Esophagus muscularis mucosa (tissue), 4 donors: Measurements from ENCODE around the gene OSGEP.

Experiments
- EP300 ChIP-seq: sonication (generic); formaldehyde crosslinking; IDR thresholded peaks from one replicate; pipeline ENCODE4 v1.6.1; 2017; ENCODE audit warnings: antibody characterized with exemption
- POLR2A ChIP-seq: fragments of 450-650 bp; IDR thresholded peaks from one replicate; pipeline ENCODE4 v1.6.1; 2017; ENCODE audit warnings: antibody characterized with exemption, moderate library complexity, mild to moderate bottlenecking, low read depth
- POLR2AphosphoS5 ChIP-seq, 2 donors: sonication (generic); formaldehyde crosslinking; IDR thresholded peaks; one replicate each; pipeline ENCODE4 v1.6.1; 2017; ENCODE audit warnings: antibody characterized with exemption in 2 of 2
- TF ChIP-seq, protein P1 (sequence below), 3 experiments: fragments of 200-600 bp in 2 of 3; fragments of 450-650 bp in 1 of 3; sonication (generic) in 2 of 3; IDR thresholded peaks; one replicate each; pipeline ENCODE4 v1.5.1; 2017 to 2019; ENCODE audit warnings: antibody characterized with exemption in 3 of 3, mild to moderate bottlenecking in 2 of 3, moderate library complexity in 1 of 3

DNA sequence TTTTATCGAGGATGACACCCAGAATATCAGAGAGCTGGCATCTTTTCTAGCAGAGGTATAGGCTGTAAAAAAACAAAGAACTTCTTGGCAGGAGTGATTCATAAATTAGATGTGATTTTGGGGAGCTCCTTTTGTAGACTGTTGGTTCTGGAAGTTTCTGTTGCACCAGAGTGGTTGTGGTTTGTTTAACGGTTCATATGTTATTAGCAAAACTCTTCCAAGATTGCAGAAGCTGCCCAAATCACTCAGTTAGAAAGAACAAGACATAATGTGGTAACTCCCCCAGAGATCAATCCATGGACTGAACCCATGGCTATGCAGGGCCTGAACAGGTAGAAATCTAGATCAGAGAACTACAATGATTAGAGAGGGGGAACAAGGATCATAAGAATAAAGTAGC, 44.0 kb upstream of the OSGEP start:
- TF ChIP-seq, protein P1, sequence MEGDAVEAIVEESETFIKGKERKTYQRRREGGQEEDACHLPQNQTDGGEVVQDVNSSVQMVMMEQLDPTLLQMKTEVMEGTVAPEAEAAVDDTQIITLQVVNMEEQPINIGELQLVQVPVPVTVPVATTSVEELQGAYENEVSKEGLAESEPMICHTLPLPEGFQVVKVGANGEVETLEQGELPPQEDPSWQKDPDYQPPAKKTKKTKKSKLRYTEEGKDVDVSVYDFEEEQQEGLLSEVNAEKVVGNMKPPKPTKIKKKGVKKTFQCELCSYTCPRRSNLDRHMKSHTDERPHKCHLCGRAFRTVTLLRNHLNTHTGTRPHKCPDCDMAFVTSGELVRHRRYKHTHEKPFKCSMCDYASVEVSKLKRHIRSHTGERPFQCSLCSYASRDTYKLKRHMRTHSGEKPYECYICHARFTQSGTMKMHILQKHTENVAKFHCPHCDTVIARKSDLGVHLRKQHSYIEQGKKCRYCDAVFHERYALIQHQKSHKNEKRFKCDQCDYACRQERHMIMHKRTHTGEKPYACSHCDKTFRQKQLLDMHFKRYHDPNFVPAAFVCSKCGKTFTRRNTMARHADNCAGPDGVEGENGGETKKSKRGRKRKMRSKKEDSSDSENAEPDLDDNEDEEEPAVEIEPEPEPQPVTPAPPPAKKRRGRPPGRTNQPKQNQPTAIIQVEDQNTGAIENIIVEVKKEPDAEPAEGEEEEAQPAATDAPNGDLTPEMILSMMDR (IDR thresholded peaks at IDR 0.05), result no peak
- TF ChIP-seq POLR2A (no peak), POLR2AphosphoS5 (IDR thresholded peaks at IDR 0.05) (no peak), EP300 (no peak)
